Subcutaneous adipose tissue (tissue), 4 donors: ENCODE measurements around the gene PTH2R. TPM values are rescaled to one million over a fixed set of nuclear protein-coding genes. Genes with fewer than 3 reads are reported as not detected.

Experiments used
- CTCF ChIP-seq: fragments of 450-650 bp; IDR thresholded peaks from one replicate; pipeline ENCODE4 v1.5.1; 2016; ENCODE audit warnings: low read depth, mild to moderate bottlenecking, control low read depth, antibody characterized with exemption, moderate library complexity
- total RNA-seq, 4 donors: library from RNA; depleted of rRNA; stranded (reverse); fragments of >200 nt; gene quantifications; one replicate each; pipeline ENCODE4 v1.1.0, GENCODE V29; 2016

PTH2R gene
- total RNA-seq, 4 donors from 2014 or later = 0.33 to 9.4 (median 1.2) TPM

GRCh38 chr2:208511573-208511972 is 105.0 kb downstream of the PTH2R start:
- TF ChIP-seq CTCF = no peak

DNA sequence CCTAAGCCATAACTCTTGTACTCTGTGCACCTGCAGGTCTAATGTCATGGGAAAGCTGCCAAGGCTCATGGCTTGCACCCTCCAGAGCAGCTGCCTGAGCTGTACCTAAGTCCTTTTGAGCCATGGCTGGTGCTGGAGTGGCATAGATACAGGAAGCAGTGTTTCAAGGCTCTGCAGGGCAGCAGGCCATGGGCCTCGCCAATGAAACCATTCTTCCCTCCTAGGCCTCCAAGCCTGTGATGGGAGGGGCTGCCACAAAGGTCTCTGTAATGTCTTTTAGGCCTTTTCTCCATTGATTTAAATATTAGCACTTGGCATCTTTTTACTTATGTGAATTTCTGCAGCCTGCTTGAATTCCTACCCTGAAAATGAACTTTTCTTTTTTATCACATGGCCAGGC is 108.5 kb downstream of the PTH2R start:
- no peak for TF ChIP-seq CTCF

GRCh38 chr2:208529796-208530195 is 123.2 kb downstream of the PTH2R start:
- TF ChIP-seq CTCF = no peak

- TF ChIP-seq CTCF = no peak
Measured at GRCh38 chr2:208531361-208531760, 124.8 kb downstream of the PTH2R start.

DNA sequence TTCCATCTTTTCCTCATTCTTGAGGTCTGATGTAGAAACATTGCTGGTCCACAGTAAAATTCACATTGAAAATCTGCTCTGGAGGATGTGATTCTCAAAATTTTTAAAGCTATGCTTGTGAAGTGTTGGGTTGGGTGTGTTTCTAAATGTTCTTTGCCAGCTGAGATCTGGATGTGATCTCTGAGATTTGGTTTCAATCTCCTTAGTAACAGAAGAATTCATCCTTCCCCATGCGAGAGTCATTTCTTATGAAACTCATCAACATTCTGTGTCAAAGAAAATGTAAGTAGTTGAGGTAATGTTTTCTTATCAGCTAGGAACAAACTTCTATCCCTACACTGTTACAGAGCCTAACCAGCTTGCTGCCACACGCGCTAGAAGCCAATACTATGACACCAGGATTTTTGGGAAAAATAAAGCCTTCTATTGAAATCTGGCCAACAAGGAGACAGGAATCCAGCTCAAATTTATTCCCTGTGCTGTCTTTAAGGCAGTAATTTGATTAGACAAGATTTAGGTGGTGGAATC is 134.9 kb downstream of the PTH2R start:
- TF ChIP-seq CTCF = no peak

- TF ChIP-seq CTCF = no peak
Measured at GRCh38 chr2:208541989-208542464, 135.4 kb downstream of the PTH2R start.

- no peak for TF ChIP-seq CTCF
Measured at GRCh38 chr2:208542465-208543041, 136.0 kb downstream of the PTH2R start.

Other genes with a start within 250 kb of the PTH2R start
- not detected for gene CRYGA, start 243.2 kb upstream of the PTH2R start, total RNA-seq
- gene C2orf80, start 216.8 kb upstream of the PTH2R start, total RNA-seq = not detected
- 100 to 1,000 TPM; 126 to 345 (median 247) TPM for gene IDH1, start 151.7 kb upstream of the PTH2R start, total RNA-seq
- gene PIKFYVE, start 140.5 kb upstream of the PTH2R start, total RNA-seq = 10 to 100 TPM; 37.5 to 55.3 (median 43.3) TPM